Activated T-cell treated with anti-CD3 and anti-CD28 coated beads, Interleukin-2, amount 50 U/mL, for 72 hours (primary cell): ENCODE measurements around the gene USP37. TPM values are rescaled to one million over a fixed set of nuclear protein-coding genes. Genes with fewer than 3 reads are reported as not detected.
A peak's percentile ranks its signal among the peaks of the same experiment; 100 is the strongest.

Experiments
- ATAC-seq, 2 donors: fragments of 150-1000 bp; cut with Tn5 transposase; replicated peaks in 1 of 2; 2 replicates each; pipeline ENCODE4 v1.10.0; 2021; ENCODE audit warnings: moderate library complexity in 2 of 2, mild to moderate bottlenecking in 1 of 2
- DNase-seq, 2 donors: peaks; one replicate each; pipeline ENCODE4 v3.0.0; 2021 to 2022; ENCODE audit warnings: mixed read lengths in 1 of 2
- H3K27ac Mint-ChIP-seq: one replicate; pipeline ENCODE4 v1.8.0; 2022; ENCODE audit warnings: mild to moderate bottlenecking, moderate library complexity, mixed read lengths
- H3K27me3 Mint-ChIP-seq: one replicate; pipeline ENCODE4 v1.8.0; 2022; ENCODE audit warnings: low read depth, mixed read lengths
- H3K36me3 Mint-ChIP-seq, 2 donors: one replicate each; pipeline ENCODE4 v1.8.0; 2022; ENCODE audit warnings: mixed read lengths in 2 of 2, mild to moderate bottlenecking in 1 of 2; ENCODE audit not compliant: insufficient read depth in 2 of 2
- H3K4me1 Mint-ChIP-seq: one replicate; pipeline ENCODE4 v1.8.0; 2022; ENCODE audit warnings: low read depth, mixed read lengths
- H3K4me3 Mint-ChIP-seq, 2 donors: one replicate each; pipeline ENCODE4 v1.8.0; 2022; ENCODE audit warnings: mild to moderate bottlenecking in 2 of 2, mixed read lengths in 2 of 2, moderate library complexity in 2 of 2
- H3K9me3 Mint-ChIP-seq, 2 donors: one replicate each; pipeline ENCODE4 v1.8.0; 2022; ENCODE audit warnings: mixed read lengths in 2 of 2
- total RNA-seq, 2 donors: library from RNA; stranded (reverse); gene quantifications; one replicate each; pipeline ENCODE4 v1.2.3, GENCODE V29; 2022

Gene USP37, protein sequence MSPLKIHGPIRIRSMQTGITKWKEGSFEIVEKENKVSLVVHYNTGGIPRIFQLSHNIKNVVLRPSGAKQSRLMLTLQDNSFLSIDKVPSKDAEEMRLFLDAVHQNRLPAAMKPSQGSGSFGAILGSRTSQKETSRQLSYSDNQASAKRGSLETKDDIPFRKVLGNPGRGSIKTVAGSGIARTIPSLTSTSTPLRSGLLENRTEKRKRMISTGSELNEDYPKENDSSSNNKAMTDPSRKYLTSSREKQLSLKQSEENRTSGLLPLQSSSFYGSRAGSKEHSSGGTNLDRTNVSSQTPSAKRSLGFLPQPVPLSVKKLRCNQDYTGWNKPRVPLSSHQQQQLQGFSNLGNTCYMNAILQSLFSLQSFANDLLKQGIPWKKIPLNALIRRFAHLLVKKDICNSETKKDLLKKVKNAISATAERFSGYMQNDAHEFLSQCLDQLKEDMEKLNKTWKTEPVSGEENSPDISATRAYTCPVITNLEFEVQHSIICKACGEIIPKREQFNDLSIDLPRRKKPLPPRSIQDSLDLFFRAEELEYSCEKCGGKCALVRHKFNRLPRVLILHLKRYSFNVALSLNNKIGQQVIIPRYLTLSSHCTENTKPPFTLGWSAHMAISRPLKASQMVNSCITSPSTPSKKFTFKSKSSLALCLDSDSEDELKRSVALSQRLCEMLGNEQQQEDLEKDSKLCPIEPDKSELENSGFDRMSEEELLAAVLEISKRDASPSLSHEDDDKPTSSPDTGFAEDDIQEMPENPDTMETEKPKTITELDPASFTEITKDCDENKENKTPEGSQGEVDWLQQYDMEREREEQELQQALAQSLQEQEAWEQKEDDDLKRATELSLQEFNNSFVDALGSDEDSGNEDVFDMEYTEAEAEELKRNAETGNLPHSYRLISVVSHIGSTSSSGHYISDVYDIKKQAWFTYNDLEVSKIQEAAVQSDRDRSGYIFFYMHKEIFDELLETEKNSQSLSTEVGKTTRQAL
- 10 to 100 TPM; 31.6 to 35.3 TPM for total RNA-seq

DNA sequence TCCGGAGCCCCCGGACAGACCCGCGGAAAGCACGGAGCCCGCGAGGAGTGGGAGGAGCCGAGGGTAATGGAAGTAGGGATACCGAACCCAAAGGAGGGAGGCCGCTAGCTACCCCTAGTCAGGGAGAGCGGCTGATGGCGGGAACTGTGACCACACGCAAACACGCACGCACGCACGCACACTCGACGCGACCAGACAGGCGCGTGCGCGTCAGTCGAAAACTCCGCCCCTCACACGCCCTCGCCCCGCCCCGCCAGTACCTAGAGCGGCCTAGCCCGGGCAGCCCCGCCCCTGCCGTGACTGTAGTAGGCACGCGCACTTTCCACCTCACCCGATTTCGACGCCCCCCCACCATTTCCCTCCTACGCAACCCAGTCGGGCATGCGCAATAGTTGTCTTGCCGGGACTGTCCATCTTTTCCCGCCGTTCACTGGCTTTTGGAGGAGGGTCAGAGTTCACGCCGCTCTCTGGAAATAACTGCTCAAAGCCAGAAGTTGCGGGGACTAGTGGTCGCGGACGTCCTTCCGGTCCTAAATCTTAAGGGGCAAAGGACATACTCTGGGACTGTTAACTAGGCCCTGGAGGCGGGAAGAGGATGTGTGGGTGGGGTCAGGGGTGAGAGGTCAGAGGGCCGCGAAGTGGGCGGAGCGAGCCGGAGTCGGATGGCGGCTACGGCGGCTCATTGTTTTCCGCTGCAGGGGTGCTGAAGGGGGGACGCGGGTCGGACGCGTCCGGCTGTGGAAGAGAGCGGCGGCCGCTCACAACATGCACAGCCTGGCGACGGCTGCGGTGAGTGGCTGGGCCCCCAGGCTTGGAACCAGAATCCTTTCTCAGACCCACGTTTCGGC is at the start of gene USP37, which contains the start of gene CNOT9:
Gene USP37, minus strand, starts transcription at position 162 of the 848 bp plus-strand sequence. CDS start 9,698 bp downstream, outside the sequence.
Gene CNOT9, plus strand, starts transcription at position 650 of the 848 bp plus-strand sequence. Its CDS starts 116 bp downstream, at position 766.
- Mint-ChIP-seq H3K4me1 (peaks cover 65% of the 10 kb centered on the region), H3K27ac (peak within 1 kb of the TSS; percentile 98), H3K27me3 (no peaks in the 10 kb centered on the region), H3K9me3 (no peaks in the 10 kb centered on the region), H3K36me3 (peaks cover 24 to 45% of the 10 kb centered on the region in 2 donors), H3K4me3 (peak within 1 kb of the TSS; percentile 85 to 98)
- peak; percentile 89 for ATAC-seq
- peak; percentile 100 for DNase-seq

DNA sequence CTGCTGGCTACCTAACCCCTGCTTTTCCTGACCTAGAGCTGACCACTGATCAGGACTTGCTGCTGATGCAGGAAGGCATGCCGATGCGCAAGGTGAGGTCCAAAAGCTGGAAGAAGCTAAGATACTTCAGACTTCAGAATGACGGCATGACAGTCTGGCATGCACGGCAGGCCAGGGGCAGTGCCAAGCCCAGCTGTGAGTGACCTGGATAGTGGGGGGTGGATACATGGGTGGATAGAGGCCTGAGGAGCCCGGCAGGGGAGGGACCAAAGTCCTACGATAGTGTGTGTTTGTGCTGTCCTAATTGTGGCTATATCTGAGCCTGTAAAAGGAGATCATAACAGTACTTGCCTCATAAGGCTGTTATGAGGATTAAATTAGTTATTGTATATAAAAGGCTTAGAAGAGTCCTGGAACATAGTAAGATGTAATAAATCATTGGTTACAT is 47.7 kb upstream of the USP37 start:
- no peak for ATAC-seq
- no peaks in the 10 kb centered on the region for H3K4me1 Mint-ChIP-seq

DNA sequence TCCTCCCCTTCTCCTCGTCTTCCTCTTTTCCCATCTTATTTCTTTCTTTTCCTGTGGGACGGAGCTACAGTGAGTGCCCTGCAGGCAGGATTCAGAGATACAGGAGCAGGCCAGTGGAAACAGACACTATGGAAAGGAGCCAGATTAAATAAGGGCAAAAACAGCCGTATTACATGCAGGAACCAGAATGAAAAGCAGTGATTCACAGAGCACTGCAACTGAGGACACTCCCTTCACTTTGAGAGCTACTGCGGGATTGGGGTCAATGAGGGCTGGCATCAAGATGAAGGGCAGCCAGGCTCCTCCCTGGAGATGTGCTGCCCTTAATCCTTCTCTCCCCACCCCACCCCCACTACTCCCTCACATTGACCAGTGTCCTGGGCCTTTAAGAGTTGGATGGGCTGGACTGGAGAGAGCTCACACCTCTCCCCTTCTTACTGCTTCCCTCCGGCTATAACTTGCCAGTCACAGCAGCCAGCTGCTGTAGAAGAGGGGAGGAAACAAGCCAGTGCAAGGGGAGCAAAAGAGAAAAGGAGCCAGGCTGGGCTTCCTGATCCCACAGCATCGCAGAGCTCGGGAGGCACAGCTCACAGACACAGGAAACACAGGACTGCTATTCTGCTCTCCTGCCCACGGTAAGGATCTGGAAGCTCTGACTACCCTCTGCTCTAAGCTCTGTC is 39.4 kb upstream of the USP37 start, which contains the start of gene PLCD4:
Gene PLCD4, plus strand, starts transcription at position 464 of the 680 bp plus-strand sequence. CDS start 7,841 bp downstream, outside the sequence.
- Mint-ChIP-seq H3K4me1 (no peaks in the 10 kb centered on the region), H3K36me3 (no peaks in the 10 kb centered on the region), H3K27ac (no peak within 1 kb of the TSS), H3K4me3 (no peak within 1 kb of the TSS), H3K9me3 (no peaks in the 10 kb centered on the region), H3K27me3 (peaks cover 22% of the 10 kb centered on the region)
- DNase-seq (no peak), ATAC-seq (no peak)

More for the DNA sequence above, 47.7 kb upstream of the USP37 start:
- no peak for DNase-seq
- H3K4me3 Mint-ChIP-seq = no peak overlapping the region
- no peak overlapping the region for H3K27ac Mint-ChIP-seq
- H3K36me3 Mint-ChIP-seq = no peaks in the 10 kb centered on the region
- H3K9me3 Mint-ChIP-seq = no peaks in the 10 kb centered on the region
- H3K27me3 Mint-ChIP-seq = no peaks in the 10 kb centered on the region

DNA sequence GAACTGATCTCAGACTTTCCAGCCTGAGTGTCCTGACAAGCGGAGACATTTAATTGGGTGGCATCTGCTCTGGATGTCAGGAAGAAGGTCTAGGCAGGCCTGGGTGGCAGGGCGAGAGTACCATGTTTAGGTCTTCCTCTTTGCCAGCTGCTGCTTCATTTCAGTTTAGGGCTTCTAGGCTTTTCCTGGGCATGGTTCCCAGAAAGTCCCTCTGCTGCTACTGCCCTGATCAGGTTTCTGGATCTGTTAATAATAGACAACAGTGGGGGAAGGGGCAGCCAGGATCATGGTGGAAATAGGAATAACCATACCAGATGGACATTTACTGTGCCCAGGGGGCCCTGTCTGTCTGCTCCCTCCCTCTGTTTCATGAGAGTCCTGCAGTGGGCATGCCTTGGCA is 37.3 kb upstream of the USP37 start:
- Mint-ChIP-seq H3K9me3 (no peaks in the 10 kb centered on the region), H3K27me3 (peaks cover 22% of the 10 kb centered on the region)

DNA sequence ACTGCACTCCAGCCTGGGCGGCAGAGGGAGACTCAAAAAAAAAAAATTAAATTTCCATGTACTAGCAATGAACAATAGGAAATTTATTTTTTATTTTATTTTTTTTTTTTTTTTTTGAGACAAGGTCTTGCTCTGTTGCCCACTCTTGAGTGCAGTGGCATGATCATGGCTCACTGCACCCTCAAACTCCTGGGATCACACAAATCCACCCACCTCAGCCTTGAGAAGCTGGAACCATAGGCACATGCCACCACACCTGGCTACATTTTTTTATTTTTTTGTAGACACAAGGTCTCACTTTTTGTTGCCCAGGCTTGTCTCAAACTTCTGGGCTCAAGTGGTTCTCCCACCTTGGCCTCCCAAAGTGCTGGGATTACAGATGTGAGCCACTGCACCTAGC is 17.4 kb upstream of the USP37 start:
- ATAC-seq = no peak

More for the DNA sequence above, 37.3 kb upstream of the USP37 start:
- Mint-ChIP-seq H3K4me1 (no peaks in the 10 kb centered on the region), H3K36me3 (no peaks in the 10 kb centered on the region), H3K27ac (no peak overlapping the region), H3K4me3 (no peak overlapping the region)
- no peak for ATAC-seq
- no peak for DNase-seq

DNA sequence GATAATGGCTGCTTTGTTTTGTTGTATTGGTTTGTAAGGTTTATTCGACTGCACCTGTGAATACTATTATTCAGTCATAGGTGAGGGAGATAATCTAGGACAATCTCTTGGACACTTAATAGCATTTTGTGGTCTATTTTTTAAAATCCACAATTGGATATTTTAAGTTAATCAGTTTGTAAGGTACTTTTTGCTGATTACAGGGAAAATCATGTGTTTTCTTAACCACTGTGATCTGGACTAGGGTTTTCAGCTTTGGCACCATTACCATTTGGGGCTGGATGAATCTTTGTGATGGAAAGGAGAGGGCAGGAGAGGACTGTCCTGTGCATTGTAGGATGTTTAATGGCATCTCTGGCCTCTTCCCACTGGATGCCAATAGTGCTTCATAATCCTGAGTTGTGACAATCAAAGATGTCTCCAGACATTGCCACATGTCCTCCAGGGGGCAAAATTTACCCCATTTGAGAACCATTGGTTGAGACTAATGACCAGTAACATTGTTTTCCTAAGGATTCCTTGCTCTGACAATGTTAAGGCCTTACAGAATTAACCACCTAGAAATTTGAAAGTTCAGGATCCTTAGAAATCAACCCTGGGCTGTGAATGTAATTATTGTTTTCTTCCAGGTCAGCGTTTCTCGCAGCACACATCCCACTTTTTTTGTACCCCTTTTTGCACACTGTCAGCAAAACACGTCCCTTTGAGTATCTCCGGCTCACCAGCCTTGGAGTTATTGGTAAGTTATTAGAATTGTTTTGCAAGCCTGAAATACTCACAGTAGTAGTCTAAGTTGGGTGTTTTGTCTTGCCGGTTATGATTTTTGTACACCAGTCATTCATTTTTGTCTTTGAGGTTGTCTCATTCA is 16.1 kb upstream of the USP37 start:
- no peak overlapping the region for H3K4me3 Mint-ChIP-seq
- peaks cover 33% of the 10 kb centered on the region for H3K4me1 Mint-ChIP-seq
- ATAC-seq (no peak), DNase-seq (no peak)
- H3K9me3 Mint-ChIP-seq = no peaks in the 10 kb centered on the region
- peaks cover 2 to 34% of the 10 kb centered on the region in 2 donors for H3K36me3 Mint-ChIP-seq
- H3K27ac Mint-ChIP-seq = no peak overlapping the region
- H3K27me3 Mint-ChIP-seq = no peaks in the 10 kb centered on the region

More for the DNA sequence above, 17.4 kb upstream of the USP37 start:
- no peak overlapping the region for H3K27ac Mint-ChIP-seq
- H3K4me3 Mint-ChIP-seq = no peak overlapping the region
- H3K4me1 Mint-ChIP-seq = peaks cover 25% of the 10 kb centered on the region
- no peaks in the 10 kb centered on the region for H3K9me3 Mint-ChIP-seq
- H3K27me3 Mint-ChIP-seq = no peaks in the 10 kb centered on the region
- peaks cover 4 to 39% of the 10 kb centered on the region in 2 donors for H3K36me3 Mint-ChIP-seq
- DNase-seq = no peak

DNA sequence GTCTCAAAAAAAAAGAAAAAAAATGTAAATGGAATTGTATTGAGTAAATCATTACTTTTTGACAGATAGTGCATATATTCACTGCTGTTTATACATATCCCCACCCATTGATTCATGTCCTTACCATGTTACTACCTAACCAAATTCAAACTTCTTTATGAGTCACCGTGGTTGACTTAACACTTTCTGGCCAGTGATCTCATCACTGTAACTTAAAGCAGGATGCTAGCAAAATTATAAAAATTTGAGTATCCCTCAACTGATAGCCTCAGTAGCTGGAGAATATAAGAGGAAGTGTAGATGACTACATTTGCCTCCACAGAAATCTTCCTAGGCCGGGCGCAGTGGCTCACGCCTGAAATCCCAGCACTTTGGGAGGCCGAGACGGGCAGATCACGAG is 13.9 kb upstream of the USP37 start:
- H3K4me3 Mint-ChIP-seq = no peak overlapping the region
- peak overlapping the region; percentile 39 for H3K27ac Mint-ChIP-seq
- no peak for DNase-seq
- H3K27me3 Mint-ChIP-seq = no peaks in the 10 kb centered on the region
- peaks cover 48% of the 10 kb centered on the region for H3K4me1 Mint-ChIP-seq
- peak; percentile 100 for ATAC-seq
- no peaks in the 10 kb centered on the region for H3K9me3 Mint-ChIP-seq
- peaks cover 2 to 26% of the 10 kb centered on the region in 2 donors for H3K36me3 Mint-ChIP-seq

DNA sequence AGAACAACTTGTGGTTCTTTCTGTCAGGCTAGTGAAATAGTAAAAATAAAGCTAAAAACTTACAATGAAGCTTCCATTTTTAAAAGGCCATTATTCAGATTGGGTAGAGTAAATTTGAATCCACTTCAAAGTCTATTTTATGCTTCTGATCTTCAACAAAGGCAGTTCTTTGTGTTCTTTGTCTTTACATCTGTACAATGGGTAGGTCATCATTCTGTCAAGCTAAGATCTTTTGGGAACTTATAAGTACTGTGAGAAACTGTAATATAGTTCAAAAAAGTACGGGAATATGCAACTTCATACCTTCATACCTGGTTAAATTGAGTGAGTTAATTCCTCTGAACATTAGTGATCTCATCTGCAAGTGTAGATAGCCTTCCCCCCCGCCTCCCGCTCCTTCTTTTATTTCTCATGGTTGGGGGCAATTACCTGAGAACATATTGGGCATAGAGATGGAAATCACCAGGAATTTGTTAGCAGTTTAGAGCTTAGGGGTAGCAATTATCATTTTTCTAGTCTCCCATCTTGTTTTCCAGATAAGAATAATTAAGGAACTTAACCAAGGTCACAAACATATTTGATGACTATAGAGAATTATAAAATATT is 10.2 kb upstream of the USP37 start:
- Mint-ChIP-seq H3K27ac (peak overlapping the region; percentile 30), H3K36me3 (peaks cover 2 to 19% of the 10 kb centered on the region in 2 donors)

DNA sequence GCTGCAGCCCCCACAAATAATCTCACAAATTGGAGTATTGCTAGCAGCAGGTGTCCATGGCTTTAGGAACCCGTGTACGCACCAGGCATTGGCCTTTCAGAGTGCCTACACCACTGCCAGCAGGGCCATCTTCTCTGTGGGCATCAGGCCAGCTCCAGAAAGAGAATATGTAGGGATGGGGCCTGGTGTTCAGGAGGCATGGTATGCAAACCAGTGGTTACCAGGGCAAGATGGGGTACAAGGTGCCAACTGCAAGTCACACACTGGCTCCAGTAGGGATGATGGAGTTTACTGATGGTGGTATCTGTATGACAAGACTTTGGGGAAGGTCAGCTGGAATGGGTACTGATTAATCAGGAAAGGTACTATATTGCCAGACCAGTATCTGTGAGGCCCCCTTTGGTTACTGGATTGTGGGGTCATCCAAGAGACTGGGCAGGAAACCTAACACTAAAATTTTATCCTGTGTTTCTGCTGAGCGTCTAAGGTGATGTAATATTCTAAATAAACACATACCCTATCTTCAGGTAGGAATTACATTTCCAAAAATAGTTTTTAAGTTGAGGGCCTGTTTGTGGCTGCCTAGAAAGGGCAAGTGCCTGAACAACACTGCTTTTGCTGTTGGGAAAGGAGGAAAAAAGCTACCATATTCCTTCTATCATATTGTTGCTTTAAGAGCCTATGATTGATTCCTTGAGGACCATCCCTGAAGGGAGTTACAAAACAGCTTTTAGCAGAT is 9.5 kb upstream of the USP37 start:
- ATAC-seq (no peak), DNase-seq (no peak)
- H3K27me3 Mint-ChIP-seq = no peaks in the 10 kb centered on the region
- peaks cover under 1 to 20% of the 10 kb centered on the region in 2 donors for H3K36me3 Mint-ChIP-seq
- no peaks in the 10 kb centered on the region for H3K9me3 Mint-ChIP-seq
- H3K4me1 Mint-ChIP-seq = peaks cover 73% of the 10 kb centered on the region
- H3K27ac Mint-ChIP-seq = no peak overlapping the region
- H3K4me3 Mint-ChIP-seq = no peak overlapping the region

More for the DNA sequence above, 10.2 kb upstream of the USP37 start:
- no peak for DNase-seq
- H3K9me3 Mint-ChIP-seq = no peaks in the 10 kb centered on the region
- no peaks in the 10 kb centered on the region for H3K27me3 Mint-ChIP-seq
- H3K4me3 Mint-ChIP-seq = no peak overlapping the region
- ATAC-seq = no peak
- H3K4me1 Mint-ChIP-seq = peaks cover 73% of the 10 kb centered on the region

DNA sequence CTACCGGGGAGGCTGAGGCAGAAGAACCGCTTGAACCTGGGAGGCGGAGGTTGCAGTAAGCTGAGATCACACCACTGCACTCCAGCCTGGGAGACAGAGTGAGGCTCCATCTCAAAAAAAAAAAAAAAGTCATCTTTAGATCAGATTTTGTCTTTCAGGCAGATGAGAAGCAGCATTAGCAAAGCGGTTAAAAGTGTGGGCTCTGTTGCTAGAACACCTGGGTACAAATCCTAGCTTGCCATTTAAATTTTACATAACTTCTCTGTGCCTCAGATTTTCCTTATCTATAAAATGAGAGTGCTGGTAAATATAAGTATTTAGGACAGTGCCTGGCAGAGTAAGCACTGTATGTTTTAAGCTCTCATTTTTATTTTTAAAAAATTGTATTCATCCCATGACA is 8.7 kb upstream of the USP37 start:
- H3K36me3 Mint-ChIP-seq = peaks cover 2 to 26% of the 10 kb centered on the region in 2 donors
- peaks cover 73% of the 10 kb centered on the region for H3K4me1 Mint-ChIP-seq
- ATAC-seq (no peak), DNase-seq (no peak)
- peak overlapping the region; percentile 28 for H3K27ac Mint-ChIP-seq
- H3K4me3 Mint-ChIP-seq = no peak overlapping the region
- no peaks in the 10 kb centered on the region for H3K9me3 Mint-ChIP-seq
- no peaks in the 10 kb centered on the region for H3K27me3 Mint-ChIP-seq
